BLaER1 (cell line): Measurements from ENCODE around the gene NAT9.

ENCODE experiments used
- H3K27ac ChIP-seq: shearing (Covaris generic); formaldehyde crosslinking; 2 replicates; pipeline ENCODE4 v1.8.1; 2022
- H3K27me3 ChIP-seq: shearing (Covaris generic); formaldehyde crosslinking; 2 replicates; pipeline ENCODE4 v1.8.1; 2022
- H3K36me3 ChIP-seq: shearing (Covaris generic); formaldehyde crosslinking; 2 replicates; pipeline ENCODE4 v1.8.1; 2022
- H3K4me1 ChIP-seq: shearing (Covaris generic); formaldehyde crosslinking; 2 replicates; pipeline ENCODE4 v1.8.1; 2022
- H3K4me2 ChIP-seq: shearing (Covaris generic); formaldehyde crosslinking; 2 replicates; pipeline ENCODE4 v1.8.1; 2022
- H3K4me3 ChIP-seq: shearing (Covaris generic); formaldehyde crosslinking; 2 replicates; pipeline ENCODE4 v1.8.1; 2022
- H3K9ac ChIP-seq: shearing (Covaris generic); formaldehyde crosslinking; 2 replicates; pipeline ENCODE4 v1.8.1; 2022
- H3K9me3 ChIP-seq: shearing (Covaris generic); formaldehyde crosslinking; 2 replicates; pipeline ENCODE4 v1.8.1; 2022
- H4K20me1 ChIP-seq: shearing (Covaris generic); formaldehyde crosslinking; 2 replicates; pipeline ENCODE4 v1.8.1; 2022
- Cebpa-rat ChIP-seq: shearing (Covaris generic); IDR thresholded peaks from 2 replicates; pipeline ENCODE4 v1.8.1; 2022

NAT9 gene

DNA sequence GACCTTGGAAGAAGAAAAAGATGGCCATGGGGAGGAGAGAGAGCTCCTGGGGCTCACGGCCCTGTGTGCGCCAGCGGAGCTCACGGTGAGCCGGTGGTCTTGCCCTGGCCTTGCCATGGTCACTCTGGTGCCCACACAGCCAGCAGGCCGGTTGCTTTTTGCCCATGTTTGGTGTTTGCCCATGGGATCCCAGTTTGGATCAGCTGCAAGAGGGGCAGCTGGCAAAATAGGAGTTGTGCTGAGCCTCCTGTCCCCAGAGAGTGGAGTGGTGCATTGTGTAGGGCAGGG, 26.2 kb downstream of the NAT9 start:
- Histone ChIP-seq H3K9ac (peak overlapping the region; percentile 93), H3K27me3 (peaks cover 31% of the 10 kb centered on the region; the same call in 1 of the 2 replicates), H3K9me3 (no peaks in the 10 kb centered on the region), H3K4me2 (peak overlapping the region; percentile 100), H4K20me1 (peaks cover 64% of the 10 kb centered on the region), H3K27ac (no peak overlapping the region), H3K36me3 (peaks cover 7% of the 10 kb centered on the region; the same call in 1 of the 2 replicates), H3K4me3 (peak overlapping the region; percentile 96), H3K4me1 (peaks cover 79% of the 10 kb centered on the region)
- TF ChIP-seq Cebpa-rat = no peak

DNA sequence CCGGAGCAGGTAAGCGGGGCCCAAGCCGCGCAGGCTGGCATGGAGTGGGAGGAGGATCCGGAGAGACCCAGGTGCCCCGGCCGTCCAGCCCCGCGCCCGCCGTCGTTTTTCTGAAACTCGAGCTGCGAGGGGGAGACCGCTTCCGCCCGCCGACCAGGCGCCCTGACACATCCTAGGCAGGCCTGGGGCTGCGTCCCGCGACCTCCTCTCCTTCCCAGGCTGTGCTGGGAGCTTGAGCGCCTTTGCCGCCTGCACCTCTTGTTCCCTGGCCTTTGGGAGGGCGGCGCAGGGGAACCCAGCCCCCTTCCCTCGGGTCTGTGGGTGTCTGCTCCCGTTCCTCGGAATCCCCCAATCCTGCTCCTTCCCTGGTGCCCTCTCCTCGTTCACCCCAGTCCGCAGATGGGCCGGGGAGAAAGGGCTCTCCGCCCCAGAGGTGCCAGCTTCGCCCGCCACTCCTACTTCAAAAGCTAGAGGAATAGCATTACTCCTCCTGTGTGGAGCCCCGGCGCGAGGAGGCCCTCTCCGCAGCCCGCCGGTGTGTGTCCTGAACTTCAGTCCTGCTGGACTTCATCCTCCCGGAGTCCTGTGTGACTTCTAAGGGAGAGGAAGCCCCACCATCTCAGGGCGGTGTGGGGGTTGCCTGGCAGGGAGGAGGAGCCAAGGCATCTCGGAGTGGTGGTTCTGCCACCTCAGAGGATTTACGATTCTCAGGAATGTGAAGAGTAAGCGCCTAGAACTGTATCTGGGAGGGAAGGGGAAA, 26.7 kb downstream of the NAT9 start:
- Histone ChIP-seq H3K36me3 (peaks cover 7% of the 10 kb centered on the region; the same call in 1 of the 2 replicates), H3K9ac (peak overlapping the region; percentile 93), H3K27me3 (peaks cover 31% of the 10 kb centered on the region; the same call in 1 of the 2 replicates), H3K9me3 (no peaks in the 10 kb centered on the region), H4K20me1 (peaks cover 59% of the 10 kb centered on the region), H3K4me1 (peaks cover 79% of the 10 kb centered on the region), H3K27ac (peak overlapping the region; percentile 89), H3K4me2 (peak overlapping the region; percentile 100), H3K4me3 (peak overlapping the region; percentile 96)
- no peak for TF ChIP-seq Cebpa-rat

DNA sequence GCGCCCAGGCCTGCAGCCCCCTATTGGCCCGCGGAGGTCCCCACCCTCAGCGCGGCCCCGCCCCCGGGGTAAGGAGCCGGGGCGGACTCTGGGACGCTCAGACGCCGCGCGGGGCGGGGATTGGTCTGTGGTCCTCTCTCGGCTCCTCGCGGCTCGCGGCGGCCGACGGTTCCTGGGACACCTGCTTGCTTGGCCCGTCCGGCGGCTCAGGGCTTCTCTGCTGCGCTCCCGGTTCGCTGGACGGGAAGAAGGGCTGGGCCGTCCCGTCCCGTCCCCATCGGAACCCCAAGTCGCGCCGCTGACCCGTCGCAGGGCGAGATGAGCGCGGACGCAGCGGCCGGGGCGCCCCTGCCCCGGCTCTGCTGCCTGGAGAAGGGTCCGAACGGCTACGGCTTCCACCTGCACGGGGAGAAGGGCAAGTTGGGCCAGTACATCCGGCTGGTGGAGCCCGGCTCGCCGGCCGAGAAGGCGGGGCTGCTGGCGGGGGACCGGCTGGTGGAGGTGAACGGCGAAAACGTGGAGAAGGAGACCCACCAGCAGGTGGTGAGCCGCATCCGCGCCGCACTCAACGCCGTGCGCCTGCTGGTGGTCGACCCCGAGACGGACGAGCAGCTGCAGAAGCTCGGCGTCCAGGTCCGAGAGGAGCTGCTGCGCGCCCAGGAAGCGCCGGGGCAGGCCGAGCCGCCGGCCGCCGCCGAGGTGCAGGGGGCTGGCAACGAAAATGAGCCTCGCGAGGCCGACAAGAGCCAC, 27.4 kb downstream of the NAT9 start, which contains the start of gene NHERF1:
TSS of gene NHERF1 (plus strand) at position 100 of the 750 bp plus-strand sequence. CDS start at position 319, 219 bp downstream.
- Histone ChIP-seq H3K27ac (peak within 1 kb of the TSS; percentile 89), H3K4me1 (peaks cover 79% of the 10 kb centered on the region), H3K36me3 (peaks cover 7% of the 10 kb centered on the region; the same call in 1 of the 2 replicates)

DNA sequence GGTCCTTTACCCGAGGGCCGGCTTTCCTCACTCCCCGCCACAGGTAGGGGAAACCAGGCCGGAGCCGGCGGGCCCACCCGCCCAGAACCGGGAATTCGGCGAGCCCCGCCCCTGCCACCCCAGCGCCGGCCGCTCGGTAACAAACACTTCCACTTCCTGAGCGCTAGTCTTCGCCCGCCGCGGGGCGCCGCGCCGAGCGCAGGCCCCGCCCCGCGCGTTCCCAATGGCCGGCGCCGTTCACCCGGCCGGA, 27.9 kb downstream of the NAT9 start:
- peak overlapping the region; percentile 61; the same call in 1 of the 2 replicates for H3K27ac ChIP-seq
- H3K4me3 ChIP-seq = peak overlapping the region; percentile 96

More for the DNA sequence above, 27.4 kb downstream of the NAT9 start, which contains the start of gene NHERF1:
- Histone ChIP-seq H3K27me3 (peaks cover 31% of the 10 kb centered on the region; the same call in 1 of the 2 replicates), H3K9ac (peak within 1 kb of the TSS; percentile 93), H3K9me3 (no peaks in the 10 kb centered on the region), H3K4me2 (peak within 1 kb of the TSS; percentile 100), H3K4me3 (peak within 1 kb of the TSS; percentile 96), H4K20me1 (peaks cover 52% of the 10 kb centered on the region)
- no peak for TF ChIP-seq Cebpa-rat

DNA sequence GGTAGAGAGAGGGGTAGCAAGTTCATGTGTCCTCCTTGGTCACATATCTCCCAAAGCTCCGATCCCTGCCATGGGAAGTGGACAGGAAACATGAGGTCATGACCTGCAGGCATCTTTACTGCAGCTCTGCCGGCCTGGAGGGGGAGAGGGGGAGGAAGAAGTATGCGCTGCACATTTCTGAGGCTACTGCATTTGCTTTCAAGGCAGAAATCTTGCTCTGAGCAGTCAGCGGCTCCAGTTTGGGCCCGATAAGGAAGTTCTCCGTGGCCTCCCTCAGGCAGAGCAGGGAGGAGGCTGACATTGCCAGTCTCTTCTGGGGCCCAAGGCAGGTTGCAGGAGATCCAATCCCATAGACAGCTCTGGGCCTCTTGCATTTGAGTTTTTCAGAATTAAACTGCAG, 29.2 kb downstream of the NAT9 start:
- Histone ChIP-seq H3K36me3 (no peaks in the 10 kb centered on the region), H3K4me1 (peaks cover 90% of the 10 kb centered on the region), H3K9ac (no peak overlapping the region), H3K27me3 (peaks cover 31% of the 10 kb centered on the region; the same call in 1 of the 2 replicates), H3K4me3 (no peak overlapping the region), H3K9me3 (no peaks in the 10 kb centered on the region), H3K27ac (no peak overlapping the region), H4K20me1 (peaks cover 34% of the 10 kb centered on the region), H3K4me2 (peak overlapping the region; percentile 100)
- TF ChIP-seq Cebpa-rat = no peak

More for the DNA sequence above, 27.9 kb downstream of the NAT9 start:
- no peaks in the 10 kb centered on the region for H3K9me3 ChIP-seq
- no peak for TF ChIP-seq Cebpa-rat
- H4K20me1 ChIP-seq = peaks cover 47% of the 10 kb centered on the region
- H3K4me1 ChIP-seq = peaks cover 80% of the 10 kb centered on the region
- H3K9ac ChIP-seq = peak overlapping the region; percentile 93; the same call in 1 of the 2 replicates
- peak overlapping the region; percentile 100 for H3K4me2 ChIP-seq
- peaks cover 7% of the 10 kb centered on the region; the same call in 1 of the 2 replicates for H3K36me3 ChIP-seq
- peaks cover 31% of the 10 kb centered on the region; the same call in 1 of the 2 replicates for H3K27me3 ChIP-seq

DNA sequence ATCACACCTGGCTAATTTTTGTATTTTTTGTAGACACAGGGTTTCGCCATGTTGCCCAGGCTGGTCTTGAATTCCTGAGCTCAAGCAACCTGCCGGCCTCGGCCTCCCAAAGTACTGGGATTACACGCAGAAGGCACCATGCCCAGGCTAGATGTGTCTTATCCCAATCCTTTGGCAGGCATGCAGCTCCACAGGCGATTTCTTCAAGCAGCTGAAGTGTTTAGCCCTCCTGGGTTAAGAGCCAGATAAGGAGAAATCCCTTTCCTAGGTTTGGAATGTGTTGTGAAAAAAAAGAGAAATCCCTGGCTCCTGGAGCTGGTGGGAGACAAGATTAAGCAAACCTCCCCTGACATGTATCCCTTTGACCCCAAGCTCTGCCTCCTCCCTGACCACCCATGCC, 29.8 kb downstream of the NAT9 start:
- Histone ChIP-seq H3K36me3 (no peaks in the 10 kb centered on the region), H3K4me2 (peak overlapping the region; percentile 100; the same call in 1 of the 2 replicates), H3K4me3 (no peak overlapping the region), H3K27me3 (peaks cover 31% of the 10 kb centered on the region; the same call in 1 of the 2 replicates), H3K9ac (no peak overlapping the region), H3K27ac (no peak overlapping the region), H3K9me3 (no peaks in the 10 kb centered on the region), H3K4me1 (peaks cover 90% of the 10 kb centered on the region), H4K20me1 (peaks cover 28% of the 10 kb centered on the region)
- TF ChIP-seq Cebpa-rat = no peak

DNA sequence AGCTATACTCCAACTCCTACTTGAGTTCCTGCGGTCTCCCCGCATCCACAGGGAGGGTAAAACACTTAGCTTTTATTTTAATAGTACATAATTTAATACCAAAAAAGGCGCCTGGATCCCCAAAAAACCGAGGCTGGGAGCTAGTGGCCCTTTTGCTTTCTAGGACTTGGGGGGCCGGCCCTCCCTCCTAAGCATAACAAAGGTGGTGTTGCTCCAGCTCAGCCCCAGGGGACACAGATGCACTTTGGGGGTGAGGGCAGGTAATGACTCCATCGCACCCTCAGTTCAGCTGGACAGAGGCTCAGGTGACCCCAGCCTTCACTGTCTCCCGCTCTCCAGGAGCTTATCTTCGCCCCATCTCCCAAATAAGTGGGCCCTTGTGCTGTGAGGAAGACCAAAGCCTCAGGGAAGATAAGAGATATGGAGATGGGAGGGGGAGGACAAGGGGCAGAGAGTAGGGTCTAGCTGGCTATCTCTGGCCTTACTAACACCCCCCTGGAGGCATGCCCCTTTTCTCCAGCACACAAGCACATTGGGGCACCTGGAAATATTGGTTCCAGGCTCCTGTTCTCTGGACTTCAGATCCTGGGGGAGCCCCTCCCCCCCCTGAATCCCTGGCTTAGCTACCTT, 30.5 kb downstream of the NAT9 start:
- peak overlapping the region; percentile 92 for H3K4me2 ChIP-seq
- no peak for TF ChIP-seq Cebpa-rat
- H3K4me1 ChIP-seq = peaks cover 90% of the 10 kb centered on the region
- no peak overlapping the region for H3K9ac ChIP-seq
- H3K27me3 ChIP-seq = peaks cover 27% of the 10 kb centered on the region; the same call in 1 of the 2 replicates
- H3K27ac ChIP-seq = no peak overlapping the region
- no peaks in the 10 kb centered on the region for H3K36me3 ChIP-seq
- H3K4me3 ChIP-seq = no peak overlapping the region
- peaks cover 21% of the 10 kb centered on the region for H4K20me1 ChIP-seq
- H3K9me3 ChIP-seq = no peaks in the 10 kb centered on the region

DNA sequence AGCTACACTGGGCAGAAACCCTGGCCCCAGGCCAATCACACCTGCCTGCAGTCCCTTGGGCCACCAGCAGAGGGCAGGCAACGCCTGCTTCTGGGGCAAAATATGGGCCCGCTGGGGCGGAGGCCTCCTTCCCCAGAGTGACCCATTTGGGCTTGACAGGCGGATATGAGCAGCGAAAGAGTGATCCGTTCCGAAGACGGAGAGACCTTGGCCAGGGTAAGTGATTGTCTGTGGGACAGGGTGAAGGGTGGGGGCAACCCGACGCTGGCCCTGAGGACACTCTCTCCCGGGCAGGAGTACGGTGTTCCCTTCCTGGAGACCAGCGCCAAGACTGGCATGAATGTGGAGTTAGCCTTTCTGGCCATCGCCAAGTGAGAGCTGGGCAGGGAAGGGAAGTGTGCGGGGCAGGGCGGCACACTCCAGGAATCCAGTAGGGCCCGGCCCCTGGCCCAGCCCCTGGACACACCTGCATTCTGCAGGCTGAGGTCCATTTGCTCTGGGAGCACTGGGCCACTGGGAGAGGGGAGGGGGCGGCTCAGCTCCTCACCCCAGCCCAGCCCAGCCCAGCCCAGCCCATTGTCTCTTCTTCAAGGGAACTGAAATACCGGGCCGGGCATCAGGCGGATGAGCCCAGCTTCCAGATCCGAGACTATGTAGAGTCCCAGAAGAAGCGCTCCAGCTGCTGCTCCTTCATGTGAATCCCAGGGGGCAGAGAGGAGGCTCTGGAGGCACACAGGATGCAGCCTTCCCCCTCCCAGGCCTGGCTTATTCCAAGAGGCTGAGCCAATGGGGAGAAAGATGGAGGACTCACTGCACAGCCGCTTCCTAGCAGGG, 31.2 kb downstream of the NAT9 start:
- Histone ChIP-seq H3K27me3 (peaks cover 22% of the 10 kb centered on the region; the same call in 1 of the 2 replicates), H3K4me2 (peak overlapping the region; percentile 92), H3K4me1 (peaks cover 91% of the 10 kb centered on the region), H4K20me1 (peaks cover 14% of the 10 kb centered on the region), H3K27ac (no peak overlapping the region), H3K4me3 (no peak overlapping the region), H3K36me3 (no peaks in the 10 kb centered on the region), H3K9ac (no peak overlapping the region), H3K9me3 (no peaks in the 10 kb centered on the region)
- TF ChIP-seq Cebpa-rat = no peak

DNA sequence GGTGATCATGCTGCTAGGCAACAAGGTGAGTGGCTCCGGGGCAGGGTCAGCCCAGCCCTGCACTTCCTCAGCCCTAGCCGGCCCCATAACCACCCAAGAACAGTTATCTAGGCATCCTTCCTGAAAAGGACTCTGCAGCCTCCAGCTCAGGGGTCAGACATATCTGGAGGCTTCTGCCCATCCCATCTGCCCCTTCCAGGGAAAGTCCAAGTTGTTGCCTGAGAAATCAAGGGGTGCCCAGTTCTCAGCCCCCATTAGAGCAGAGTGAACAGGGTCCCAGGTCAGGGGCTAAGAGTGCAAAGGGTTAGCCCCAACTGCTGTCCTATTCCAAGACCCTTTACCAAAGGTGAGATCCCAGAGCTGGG, 31.8 kb downstream of the NAT9 start:
- H3K4me1 ChIP-seq = peaks cover 91% of the 10 kb centered on the region
- H3K27me3 ChIP-seq = peaks cover 16% of the 10 kb centered on the region; the same call in 1 of the 2 replicates
- peak overlapping the region; percentile 92 for H3K4me2 ChIP-seq
- no peak overlapping the region for H3K9ac ChIP-seq
- H3K27ac ChIP-seq = no peak overlapping the region
- no peak overlapping the region for H3K4me3 ChIP-seq
- peaks cover 8% of the 10 kb centered on the region for H4K20me1 ChIP-seq
- no peaks in the 10 kb centered on the region for H3K9me3 ChIP-seq
- no peaks in the 10 kb centered on the region for H3K36me3 ChIP-seq
- no peak for TF ChIP-seq Cebpa-rat
